Body of pancreas (tissue), 4 donors: ENCODE measurements around the gene FGF14.

Experiments
- POLR2A ChIP-seq, 3 donors: fragments of 450-650 bp; IDR thresholded peaks; one replicate each; pipeline ENCODE4 v1.6.1; 2016; ENCODE audit warnings: antibody characterized with exemption in 3 of 3, mild to moderate bottlenecking in 2 of 3
- TF ChIP-seq, protein P1 (sequence below), 7 experiments: fragments of 450-650 bp in 4 of 7; fragments of 200-600 bp in 3 of 7; sonication (generic) in 3 of 7; IDR thresholded peaks; one replicate each; pipeline ENCODE4 v1.5.1; 2016 to 2019; ENCODE audit warnings: antibody characterized with exemption in 7 of 7

DNA sequence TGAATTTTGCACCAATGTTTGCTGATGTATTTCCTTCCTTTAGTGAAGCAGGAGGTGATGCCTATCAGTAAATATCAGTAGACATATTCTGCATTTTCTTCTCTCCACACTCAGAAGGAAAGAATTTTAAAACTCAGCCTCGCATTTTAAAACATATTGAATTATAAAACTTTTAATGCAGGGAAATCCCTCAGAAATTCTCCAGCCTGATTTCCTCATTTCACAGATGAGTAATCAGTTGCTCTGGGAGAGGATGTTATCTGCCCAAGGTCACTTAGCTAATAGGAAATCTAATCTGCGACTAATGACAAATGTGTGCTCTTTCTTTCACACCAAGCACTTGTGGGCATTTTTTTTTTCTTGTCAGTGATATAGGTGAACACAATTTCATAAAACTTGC, 628.8 kb downstream of the FGF14 start:
- TF ChIP-seq, protein P1, sequence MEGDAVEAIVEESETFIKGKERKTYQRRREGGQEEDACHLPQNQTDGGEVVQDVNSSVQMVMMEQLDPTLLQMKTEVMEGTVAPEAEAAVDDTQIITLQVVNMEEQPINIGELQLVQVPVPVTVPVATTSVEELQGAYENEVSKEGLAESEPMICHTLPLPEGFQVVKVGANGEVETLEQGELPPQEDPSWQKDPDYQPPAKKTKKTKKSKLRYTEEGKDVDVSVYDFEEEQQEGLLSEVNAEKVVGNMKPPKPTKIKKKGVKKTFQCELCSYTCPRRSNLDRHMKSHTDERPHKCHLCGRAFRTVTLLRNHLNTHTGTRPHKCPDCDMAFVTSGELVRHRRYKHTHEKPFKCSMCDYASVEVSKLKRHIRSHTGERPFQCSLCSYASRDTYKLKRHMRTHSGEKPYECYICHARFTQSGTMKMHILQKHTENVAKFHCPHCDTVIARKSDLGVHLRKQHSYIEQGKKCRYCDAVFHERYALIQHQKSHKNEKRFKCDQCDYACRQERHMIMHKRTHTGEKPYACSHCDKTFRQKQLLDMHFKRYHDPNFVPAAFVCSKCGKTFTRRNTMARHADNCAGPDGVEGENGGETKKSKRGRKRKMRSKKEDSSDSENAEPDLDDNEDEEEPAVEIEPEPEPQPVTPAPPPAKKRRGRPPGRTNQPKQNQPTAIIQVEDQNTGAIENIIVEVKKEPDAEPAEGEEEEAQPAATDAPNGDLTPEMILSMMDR (IDR thresholded peaks at IDR 0.05) = no peak
- no peak for TF ChIP-seq POLR2A (IDR thresholded peaks at IDR 0.05)
